Stimulated activated CD8-positive, alpha-beta memory T cell treated with anti-CD3 and anti-CD28 coated beads, Interleukin-4, amount 100 ng/mL, for 48 hours (primary cell): Measurements from ENCODE around the gene SHANK3.
"Not testable (repeated sequence)": the region's sequence is repeated elsewhere in the genome, so short reads cannot be mapped to it uniquely, and the experiment has no call there.

ENCODE experiments used
- DNase-seq: peaks from one replicate; pipeline ENCODE4 v3.0.0-alpha.2; 2020

SHANK3 gene

GRCh38 chr22:50672471-50673230, at the start of gene SHANK3:
SHANK3 (plus strand) TSS chr22:50672823.
- DNase-seq = no peak

GRCh38 chr22:50624347-50625130, 48.1 kb upstream of the SHANK3 start:
- no peak for DNase-seq

- DNase-seq = no peak
Observed at GRCh38 chr22:50625131-50625567, 47.5 kb upstream of the SHANK3 start.

GRCh38 chr22:50625568-50626313, 46.9 kb upstream of the SHANK3 start:
- no peak for DNase-seq

- DNase-seq = no peak
Observed at GRCh38 chr22:50626314-50626849, 46.2 kb upstream of the SHANK3 start.

GRCh38 chr22:50626850-50627641, 45.6 kb upstream of the SHANK3 start:
- no peak for DNase-seq

GRCh38 chr22:50627642-50628542, 44.7 kb upstream of the SHANK3 start, which contains the start of gene ARSA:
ARSA (minus strand) TSS chr22:50628152; CDS start chr22:50627779, 373 bp downstream.
- DNase-seq = peak; percentile 80

GRCh38 chr22:50628543-50629134, 44.0 kb upstream of the SHANK3 start:
- no peak for DNase-seq

- DNase-seq = no peak
Observed at GRCh38 chr22:50630376-50630775, 42.2 kb upstream of the SHANK3 start.

GRCh38 chr22:50633086-50633485, 39.5 kb upstream of the SHANK3 start:
- no peak for DNase-seq

- no peak for DNase-seq
Observed at GRCh38 chr22:50633771-50634170, 38.9 kb upstream of the SHANK3 start.

GRCh38 chr22:50635591-50635990, 37.0 kb upstream of the SHANK3 start:
- DNase-seq = no peak

GRCh38 chr22:50640296-50640695, 32.3 kb upstream of the SHANK3 start:
- not testable (repeated sequence) for DNase-seq

- DNase-seq = no peak
Observed at GRCh38 chr22:50640857-50641647, 31.6 kb upstream of the SHANK3 start.

- no peak for DNase-seq
Observed at GRCh38 chr22:50641696-50642607, 30.7 kb upstream of the SHANK3 start.

- not testable (repeated sequence) for DNase-seq
Observed at GRCh38 chr22:50643021-50643820, 29.4 kb upstream of the SHANK3 start.

- not testable (repeated sequence) for DNase-seq
Observed at GRCh38 chr22:50643821-50644101, 28.9 kb upstream of the SHANK3 start.

GRCh38 chr22:50653256-50653655, 19.4 kb upstream of the SHANK3 start:
- no peak for DNase-seq
